ENCODE results near the gene DDX56. TPM values are rescaled to one million over a fixed set of nuclear protein-coding genes. Genes with fewer than 3 reads are reported as not detected.

DDX56 gene
- total RNA-seq, 1 donor from 2014 or later: 71.6 TPM

- Mint-ChIP-seq H3K27ac (ENCODE audit: unreplicated experiment) (no peak overlapping the region), H3K9me3 (ENCODE audit: unreplicated experiment) (no peaks in the 10 kb centered on the region), H3K36me3 (ENCODE audit: low read depth, unreplicated experiment) (no peaks in the 10 kb centered on the region), H3K4me3 (ENCODE audit: unreplicated experiment) (no peak overlapping the region), H3K4me1 (ENCODE audit: unreplicated experiment) (peaks cover 9% of the 10 kb centered on the region), H3K27me3 (ENCODE audit: unreplicated experiment) (peaks cover 3% of the 10 kb centered on the region)
- no peak for DNase-seq (ENCODE audit: low spot score)
- TF ChIP-seq, protein P1, sequence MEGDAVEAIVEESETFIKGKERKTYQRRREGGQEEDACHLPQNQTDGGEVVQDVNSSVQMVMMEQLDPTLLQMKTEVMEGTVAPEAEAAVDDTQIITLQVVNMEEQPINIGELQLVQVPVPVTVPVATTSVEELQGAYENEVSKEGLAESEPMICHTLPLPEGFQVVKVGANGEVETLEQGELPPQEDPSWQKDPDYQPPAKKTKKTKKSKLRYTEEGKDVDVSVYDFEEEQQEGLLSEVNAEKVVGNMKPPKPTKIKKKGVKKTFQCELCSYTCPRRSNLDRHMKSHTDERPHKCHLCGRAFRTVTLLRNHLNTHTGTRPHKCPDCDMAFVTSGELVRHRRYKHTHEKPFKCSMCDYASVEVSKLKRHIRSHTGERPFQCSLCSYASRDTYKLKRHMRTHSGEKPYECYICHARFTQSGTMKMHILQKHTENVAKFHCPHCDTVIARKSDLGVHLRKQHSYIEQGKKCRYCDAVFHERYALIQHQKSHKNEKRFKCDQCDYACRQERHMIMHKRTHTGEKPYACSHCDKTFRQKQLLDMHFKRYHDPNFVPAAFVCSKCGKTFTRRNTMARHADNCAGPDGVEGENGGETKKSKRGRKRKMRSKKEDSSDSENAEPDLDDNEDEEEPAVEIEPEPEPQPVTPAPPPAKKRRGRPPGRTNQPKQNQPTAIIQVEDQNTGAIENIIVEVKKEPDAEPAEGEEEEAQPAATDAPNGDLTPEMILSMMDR (IDR thresholded peaks at IDR 0.05; ENCODE audit: unreplicated experiment): no peak
Measured at GRCh38 chr7:44615149-44615611, 41.5 kb upstream of the DDX56 start.

GRCh38 chr7:44609829-44610228, 36.1 kb upstream of the DDX56 start:
- Mint-ChIP-seq H3K9me3 (ENCODE audit: unreplicated experiment) (no peaks in the 10 kb centered on the region), H3K4me3 (ENCODE audit: unreplicated experiment) (no peak overlapping the region), H3K4me1 (ENCODE audit: unreplicated experiment) (peaks cover 18% of the 10 kb centered on the region), H3K27me3 (ENCODE audit: unreplicated experiment) (peaks cover 7% of the 10 kb centered on the region), H3K36me3 (ENCODE audit: low read depth, unreplicated experiment) (peaks cover 5% of the 10 kb centered on the region), H3K27ac (ENCODE audit: unreplicated experiment) (no peak overlapping the region)
- no peak for DNase-seq (ENCODE audit: low spot score)
- TF ChIP-seq, protein P1 (IDR thresholded peaks at IDR 0.05; ENCODE audit: unreplicated experiment): no peak

DNA sequence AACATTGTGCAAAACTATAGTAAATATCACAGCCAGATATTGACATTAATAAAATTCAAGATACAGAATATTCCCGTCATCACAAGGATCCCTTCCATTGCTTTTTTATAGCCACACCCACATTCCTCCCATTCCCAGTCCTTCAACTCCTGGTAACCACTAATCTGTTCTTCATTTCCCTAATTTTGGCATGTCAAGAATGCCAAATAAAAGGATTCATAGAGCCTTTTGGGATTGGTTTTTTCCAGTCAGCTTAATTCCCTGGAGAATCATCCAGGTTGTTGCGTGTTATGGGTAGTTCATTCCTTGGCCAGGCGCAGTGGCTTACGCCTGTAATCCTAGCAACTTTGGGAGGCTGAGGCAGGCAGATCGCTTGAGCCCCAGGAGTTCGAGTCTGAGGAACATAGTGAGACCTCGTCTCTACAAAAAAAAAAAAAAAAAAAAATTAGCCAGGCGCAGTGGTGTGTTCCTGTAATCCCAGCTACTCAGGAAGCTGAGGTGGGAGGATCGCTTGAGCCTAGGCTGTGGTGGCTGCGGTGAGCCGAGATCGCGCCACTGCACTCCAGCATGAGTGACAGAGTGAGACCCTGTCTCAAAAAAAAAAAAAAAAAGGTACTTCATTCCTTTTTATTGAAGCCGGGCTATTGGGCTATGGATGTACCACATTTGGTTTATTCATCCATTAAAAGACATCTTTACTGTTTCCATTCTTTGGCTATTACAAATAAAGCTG, 35.4 kb upstream of the DDX56 start:
- Mint-ChIP-seq H3K27me3 (ENCODE audit: unreplicated experiment) (peaks cover 6% of the 10 kb centered on the region), H3K36me3 (ENCODE audit: low read depth, unreplicated experiment) (peaks cover 5% of the 10 kb centered on the region), H3K9me3 (ENCODE audit: unreplicated experiment) (no peaks in the 10 kb centered on the region), H3K4me1 (ENCODE audit: unreplicated experiment) (peaks cover 13% of the 10 kb centered on the region), H3K27ac (ENCODE audit: unreplicated experiment) (no peak overlapping the region), H3K4me3 (ENCODE audit: unreplicated experiment) (peak overlapping the region; percentile 17)
- no peak for DNase-seq (ENCODE audit: low spot score)
- TF ChIP-seq, protein P1 (IDR thresholded peaks at IDR 0.05; ENCODE audit: unreplicated experiment): no peak

DNA sequence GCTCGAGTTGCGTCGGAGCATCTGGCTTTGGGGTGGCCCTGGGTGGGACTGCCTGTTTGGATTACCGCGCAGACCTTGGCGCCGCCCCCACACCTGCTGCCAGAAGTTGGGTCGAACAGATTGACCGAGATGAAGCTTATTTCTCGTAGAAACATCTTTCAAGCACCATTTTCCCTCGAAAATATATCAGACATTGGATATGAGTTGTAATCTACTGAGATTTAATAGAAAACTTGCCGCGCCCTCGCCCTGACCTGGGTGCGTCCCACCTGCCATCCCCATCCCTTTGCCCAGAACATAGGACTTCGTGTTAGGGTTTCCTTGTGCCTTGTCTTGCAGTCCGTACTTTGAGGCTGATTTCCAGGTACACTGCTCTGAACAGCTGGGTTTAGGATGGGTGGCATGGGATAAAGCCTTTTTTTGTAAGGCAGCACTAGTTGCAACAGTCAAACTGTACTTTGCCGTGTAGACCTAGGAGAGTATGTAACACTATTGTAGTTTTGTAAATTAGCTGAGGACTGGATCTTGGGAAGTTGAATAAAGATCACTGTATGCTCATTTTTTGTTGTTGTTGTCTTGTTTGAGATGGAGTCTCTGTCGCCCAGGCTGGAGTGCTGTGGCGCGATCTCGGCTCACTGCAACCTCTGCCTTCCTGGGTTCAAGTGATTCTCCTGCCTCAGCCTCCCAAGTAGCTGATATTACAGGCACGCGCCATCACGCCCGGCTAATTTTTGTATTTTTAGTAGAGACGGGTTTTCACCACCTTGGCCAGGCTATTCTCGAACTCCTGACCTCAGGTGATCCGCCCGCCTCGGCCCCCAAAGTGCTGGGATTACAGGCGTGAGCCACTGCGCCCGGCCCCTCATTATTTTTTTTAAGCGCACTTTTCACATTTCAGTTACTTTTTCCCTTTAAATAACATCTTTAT, 33.7 kb upstream of the DDX56 start:
- no peak for DNase-seq (ENCODE audit: low spot score)
- peaks cover 6% of the 10 kb centered on the region for H3K27me3 Mint-ChIP-seq (ENCODE audit: unreplicated experiment)
- H3K36me3 Mint-ChIP-seq (ENCODE audit: low read depth, unreplicated experiment): peaks cover 5% of the 10 kb centered on the region
- peak overlapping the region; percentile 92 for H3K27ac Mint-ChIP-seq (ENCODE audit: unreplicated experiment)
- TF ChIP-seq, protein P1 (IDR thresholded peaks at IDR 0.05; ENCODE audit: unreplicated experiment): no peak
- peak overlapping the region; percentile 97 for H3K4me3 Mint-ChIP-seq (ENCODE audit: unreplicated experiment)
- peaks cover 13% of the 10 kb centered on the region for H3K4me1 Mint-ChIP-seq (ENCODE audit: unreplicated experiment)
- H3K9me3 Mint-ChIP-seq (ENCODE audit: unreplicated experiment): no peaks in the 10 kb centered on the region

Measured in endothelial cell (in vitro differentiated cells).